HL-60 (cell line): Measurements from ENCODE around the gene LRMDA.
A peak's percentile ranks its signal among the peaks of the same experiment; 100 is the strongest.

Experiments
- DNase-seq, 2 experiments: peaks; one replicate each; pipeline ENCODE4 v3.0.0-alpha.2; 2010 to 2020; ENCODE audit warnings: low read depth in 1 of 2, low spot score in 1 of 2
- H3K27ac ChIP-seq: fragments of 250-450 bp; sonication (Bioruptor Pico); replicated peaks from 2 replicates; pipeline ENCODE4 v1.5.1; 2020; ENCODE audit warnings: mild to moderate bottlenecking, moderate library complexity
- H3K27me3 ChIP-seq: fragments of 250-450 bp; sonication (Bioruptor Pico); 2 replicates; pipeline ENCODE4 v1.5.1; 2021; ENCODE audit warnings: mild to moderate bottlenecking, moderate library complexity; ENCODE audit not compliant: insufficient read depth, poor library complexity, severe bottlenecking
- H3K4me3 ChIP-seq: replicated peaks from 2 replicates; pipeline ENCODE4 v1.5.1; 2011; ENCODE audit warnings: mild to moderate bottlenecking, control low read depth, low read length; ENCODE audit not compliant: insufficient read depth
- CTCF ChIP-seq: IDR thresholded peaks from one replicate; pipeline ENCODE4 v1.5.1; 2011; ENCODE audit warnings: low read length, control low read depth, inconsistent platforms; ENCODE audit not compliant: insufficient read depth
- GABPA ChIP-seq: IDR thresholded peaks from 2 replicates; pipeline ENCODE4 v1.6.1; 2012; ENCODE audit warnings: low read depth
- POLR2AphosphoS5 ChIP-seq: IDR thresholded peaks from 2 replicates; pipeline ENCODE4 v1.6.1; 2012; ENCODE audit warnings: low read depth
- SPI1 ChIP-seq: IDR thresholded peaks from 2 replicates; pipeline ENCODE4 v1.6.1; 2012; ENCODE audit warnings: low read depth, mild to moderate bottlenecking, borderline replicate concordance
- TF ChIP-seq, protein P1 (sequence below): IDR thresholded peaks from 2 replicates; pipeline ENCODE4 v1.6.1; 2012; ENCODE audit warnings: low read depth; ENCODE audit not compliant: insufficient replicate concordance

LRMDA gene

GRCh38 chr10:75553550-75553949 is 122.1 kb downstream of the LRMDA start:
- Histone ChIP-seq H3K4me3 (no peak overlapping the region), H3K27me3 (no peaks in the 10 kb centered on the region), H3K27ac (no peak overlapping the region)
- TF ChIP-seq SPI1 (peak; percentile 99), GABPA (no peak)
- DNase-seq: peak in 1 of 2 experiments; percentile 55

GRCh38 chr10:75555323-75555722 is 123.9 kb downstream of the LRMDA start:
- DNase-seq: no peak
- no peak overlapping the region for H3K4me3 ChIP-seq
- H3K27ac ChIP-seq: no peak overlapping the region
- TF ChIP-seq SPI1 (no peak), GABPA (no peak), POLR2AphosphoS5 (no peak), CTCF (no peak)
- TF ChIP-seq, protein P1, sequence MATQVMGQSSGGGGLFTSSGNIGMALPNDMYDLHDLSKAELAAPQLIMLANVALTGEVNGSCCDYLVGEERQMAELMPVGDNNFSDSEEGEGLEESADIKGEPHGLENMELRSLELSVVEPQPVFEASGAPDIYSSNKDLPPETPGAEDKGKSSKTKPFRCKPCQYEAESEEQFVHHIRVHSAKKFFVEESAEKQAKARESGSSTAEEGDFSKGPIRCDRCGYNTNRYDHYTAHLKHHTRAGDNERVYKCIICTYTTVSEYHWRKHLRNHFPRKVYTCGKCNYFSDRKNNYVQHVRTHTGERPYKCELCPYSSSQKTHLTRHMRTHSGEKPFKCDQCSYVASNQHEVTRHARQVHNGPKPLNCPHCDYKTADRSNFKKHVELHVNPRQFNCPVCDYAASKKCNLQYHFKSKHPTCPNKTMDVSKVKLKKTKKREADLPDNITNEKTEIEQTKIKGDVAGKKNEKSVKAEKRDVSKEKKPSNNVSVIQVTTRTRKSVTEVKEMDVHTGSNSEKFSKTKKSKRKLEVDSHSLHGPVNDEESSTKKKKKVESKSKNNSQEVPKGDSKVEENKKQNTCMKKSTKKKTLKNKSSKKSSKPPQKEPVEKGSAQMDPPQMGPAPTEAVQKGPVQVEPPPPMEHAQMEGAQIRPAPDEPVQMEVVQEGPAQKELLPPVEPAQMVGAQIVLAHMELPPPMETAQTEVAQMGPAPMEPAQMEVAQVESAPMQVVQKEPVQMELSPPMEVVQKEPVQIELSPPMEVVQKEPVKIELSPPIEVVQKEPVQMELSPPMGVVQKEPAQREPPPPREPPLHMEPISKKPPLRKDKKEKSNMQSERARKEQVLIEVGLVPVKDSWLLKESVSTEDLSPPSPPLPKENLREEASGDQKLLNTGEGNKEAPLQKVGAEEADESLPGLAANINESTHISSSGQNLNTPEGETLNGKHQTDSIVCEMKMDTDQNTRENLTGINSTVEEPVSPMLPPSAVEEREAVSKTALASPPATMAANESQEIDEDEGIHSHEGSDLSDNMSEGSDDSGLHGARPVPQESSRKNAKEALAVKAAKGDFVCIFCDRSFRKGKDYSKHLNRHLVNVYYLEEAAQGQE: no peak
- H3K27me3 ChIP-seq: no peaks in the 10 kb centered on the region

DNA sequence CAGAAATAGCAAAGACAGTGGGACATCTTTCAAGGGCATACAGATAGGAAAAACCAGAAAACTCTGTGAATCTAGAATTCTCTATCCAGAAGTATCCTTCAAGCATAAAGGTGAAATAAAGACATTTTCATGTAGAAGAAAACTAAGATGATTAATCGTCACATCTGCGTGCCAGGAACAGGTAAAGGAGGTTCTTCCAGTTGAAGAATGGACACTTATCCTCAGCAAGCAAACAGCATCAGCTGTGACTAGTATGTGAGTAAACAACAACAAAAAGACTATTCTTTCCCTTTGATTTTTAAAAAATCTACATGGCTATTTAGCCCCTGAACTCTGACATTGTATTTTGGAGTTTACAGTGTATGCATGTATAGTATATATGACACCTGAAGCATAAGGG is 124.9 kb downstream of the LRMDA start:
- no peak for DNase-seq
- no peak overlapping the region for H3K27ac ChIP-seq
- no peak overlapping the region for H3K4me3 ChIP-seq
- TF ChIP-seq GABPA (no peak), SPI1 (no peak), CTCF (no peak), POLR2AphosphoS5 (no peak)
- TF ChIP-seq, protein P1: no peak
- H3K27me3 ChIP-seq: no peaks in the 10 kb centered on the region

DNA sequence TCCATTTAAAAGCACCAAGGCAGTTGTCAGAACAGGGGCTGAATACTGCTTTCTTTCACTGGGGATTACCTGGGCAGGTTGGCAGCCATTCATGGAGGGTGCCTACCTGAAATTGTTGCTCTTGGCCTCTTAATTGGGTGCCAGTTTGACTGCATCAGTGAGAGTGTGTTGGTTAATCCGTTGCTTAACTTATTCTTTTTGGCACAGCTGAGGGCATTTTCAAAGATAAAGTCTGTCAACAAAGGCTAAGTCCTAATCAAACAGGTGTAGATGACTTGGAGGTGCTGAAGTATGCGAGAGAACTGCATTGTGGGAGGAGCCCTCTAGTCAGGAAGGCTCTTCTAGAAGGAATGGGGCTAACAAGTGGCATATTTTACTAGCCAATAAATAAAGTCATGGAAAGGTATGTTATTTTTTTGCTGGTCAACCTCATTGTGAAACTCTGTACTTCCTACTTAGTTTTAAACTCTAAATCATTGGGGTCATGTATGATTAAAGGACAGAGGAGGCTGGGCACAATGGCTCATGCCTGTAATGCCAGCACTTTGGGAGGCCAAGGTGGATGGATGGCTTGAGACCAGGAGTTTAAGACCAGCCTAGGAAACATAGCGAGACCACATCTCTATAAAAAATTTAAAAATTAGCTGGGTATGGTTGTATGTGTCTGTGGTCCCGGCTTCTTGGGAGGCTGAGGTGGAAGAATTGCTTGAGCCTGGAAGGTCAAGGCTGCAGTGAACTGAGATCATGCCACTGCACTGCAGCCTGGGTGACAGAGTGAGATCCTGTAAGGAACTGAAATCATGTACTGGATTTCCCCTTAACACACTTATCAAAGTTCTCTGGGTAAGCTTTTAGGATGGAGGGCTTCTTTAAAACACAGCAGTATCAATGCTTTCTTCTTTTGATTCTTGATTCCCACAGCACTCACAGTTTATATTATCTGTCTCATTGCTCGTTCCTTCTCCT is 134.1 kb downstream of the LRMDA start:
- no peaks in the 10 kb centered on the region for H3K27me3 ChIP-seq
- no peak for DNase-seq
- TF ChIP-seq SPI1 (no peak), CTCF (no peak)
- no peak overlapping the region for H3K27ac ChIP-seq
- no peak overlapping the region for H3K4me3 ChIP-seq
